Activated CD8-positive, alpha-beta T cell treated with anti-CD3 and anti-CD28 coated beads for 36 hours (primary cell): ENCODE results near the gene VAV2. TPM values are rescaled to one million over a fixed set of nuclear protein-coding genes. Genes with fewer than 3 reads are reported as not detected.
A peak's percentile ranks its signal among the peaks of the same experiment; 100 is the strongest.

Experiments used
- ATAC-seq: fragments of 200-7000 bp; cut with Tn5 transposase; one replicate; pipeline ENCODE4 v1.10.0; 2021; ENCODE audit warnings: mild to moderate bottlenecking, moderate library complexity
- CTCF ChIA-PET: fragments of 350-600 bp; sonication (Branson Sonifier 250); formaldehyde crosslinking; loops from one replicate; lab custom pipeline; 2021; ENCODE audit warnings: antibody characterized with exemption; lab: Charles Lee
- POLR2A ChIA-PET: fragments of 350-600 bp; sonication (Branson Sonifier 250); formaldehyde crosslinking; loops from one replicate; lab custom pipeline; 2021; ENCODE audit warnings: antibody characterized with exemption; lab: Charles Lee
- DNase-seq: peaks from one replicate; pipeline ENCODE4 v3.0.0-alpha.2; 2020
- H3K27ac Mint-ChIP-seq: one replicate; pipeline ENCODE4 v1.8.0; 2021; ENCODE audit warnings: mild to moderate bottlenecking, mixed read lengths
- H3K27me3 Mint-ChIP-seq: one replicate; pipeline ENCODE4 v1.8.0; 2021; ENCODE audit warnings: mixed read lengths
- H3K36me3 Mint-ChIP-seq: one replicate; pipeline ENCODE4 v1.8.0; 2021; ENCODE audit warnings: low read depth, mixed read lengths
- H3K4me1 Mint-ChIP-seq: one replicate; pipeline ENCODE4 v1.8.0; 2021; ENCODE audit warnings: low read depth, mixed read lengths
- H3K4me3 Mint-ChIP-seq: one replicate; pipeline ENCODE4 v1.8.0; 2021; ENCODE audit warnings: mild to moderate bottlenecking, moderate library complexity, mixed read lengths
- H3K9me3 Mint-ChIP-seq: one replicate; pipeline ENCODE4 v1.8.0; 2021; ENCODE audit warnings: mixed read lengths
- intact Hi-C: fragments of 100-400 bp; cut with micrococcal nuclease; formaldehyde crosslinking; loops from one replicate; pipeline ENCODE4 v1.10.0; 2022
- total RNA-seq, 2 experiments: library from RNA; stranded (reverse); gene quantifications; one replicate each; pipeline ENCODE4 v1.2.3, GENCODE V29; 2021
- TF ChIP-seq, protein P1 (sequence below): fragments of 200-600 bp; IDR thresholded peaks from one replicate; pipeline ENCODE4 v1.8.0; 2022; ENCODE audit warnings: antibody characterized with exemption, mild to moderate bottlenecking

The VAV2 gene
- total RNA-seq, 2 experiments from 2014 or later, result 5.1 to 5.4 TPM

DNA sequence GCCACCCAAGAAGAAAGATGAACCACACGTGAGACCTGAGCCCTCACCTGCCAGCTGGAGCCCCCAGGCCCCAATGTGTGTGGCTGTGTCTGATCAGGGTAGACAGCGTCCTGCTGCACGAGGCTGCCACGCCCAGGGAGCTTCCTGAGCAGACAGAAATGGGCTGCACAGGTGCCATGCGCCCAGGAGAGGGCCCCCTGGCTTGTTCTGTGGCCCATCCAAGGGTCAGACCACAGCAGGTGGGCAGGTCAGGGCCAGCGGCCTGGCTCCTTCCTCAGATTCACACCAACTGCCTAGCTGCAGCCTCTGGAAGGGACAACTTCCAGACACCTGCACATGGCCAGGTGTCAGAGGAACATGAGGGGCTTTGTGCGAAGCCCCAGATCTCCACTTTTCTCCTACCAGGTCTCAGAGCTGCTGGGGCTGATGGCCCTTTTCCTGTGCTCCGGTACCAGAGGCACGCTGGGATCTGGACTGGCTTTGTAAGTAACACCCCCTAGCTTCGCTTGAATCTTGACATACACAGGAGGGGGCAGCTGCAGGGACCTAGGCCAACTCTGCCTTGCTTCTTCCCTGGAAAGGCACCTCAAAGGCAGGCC, 264.7 kb downstream of the VAV2 start:
- CTCF ChIA-PET, result interaction anchor here (0.9 to 3.5 kb wide), 13 partner anchors 11 to 267 kb away, joined by 3 to 18 read pairs (median 5); partner anchors contain the start of gene SARDH

DNA sequence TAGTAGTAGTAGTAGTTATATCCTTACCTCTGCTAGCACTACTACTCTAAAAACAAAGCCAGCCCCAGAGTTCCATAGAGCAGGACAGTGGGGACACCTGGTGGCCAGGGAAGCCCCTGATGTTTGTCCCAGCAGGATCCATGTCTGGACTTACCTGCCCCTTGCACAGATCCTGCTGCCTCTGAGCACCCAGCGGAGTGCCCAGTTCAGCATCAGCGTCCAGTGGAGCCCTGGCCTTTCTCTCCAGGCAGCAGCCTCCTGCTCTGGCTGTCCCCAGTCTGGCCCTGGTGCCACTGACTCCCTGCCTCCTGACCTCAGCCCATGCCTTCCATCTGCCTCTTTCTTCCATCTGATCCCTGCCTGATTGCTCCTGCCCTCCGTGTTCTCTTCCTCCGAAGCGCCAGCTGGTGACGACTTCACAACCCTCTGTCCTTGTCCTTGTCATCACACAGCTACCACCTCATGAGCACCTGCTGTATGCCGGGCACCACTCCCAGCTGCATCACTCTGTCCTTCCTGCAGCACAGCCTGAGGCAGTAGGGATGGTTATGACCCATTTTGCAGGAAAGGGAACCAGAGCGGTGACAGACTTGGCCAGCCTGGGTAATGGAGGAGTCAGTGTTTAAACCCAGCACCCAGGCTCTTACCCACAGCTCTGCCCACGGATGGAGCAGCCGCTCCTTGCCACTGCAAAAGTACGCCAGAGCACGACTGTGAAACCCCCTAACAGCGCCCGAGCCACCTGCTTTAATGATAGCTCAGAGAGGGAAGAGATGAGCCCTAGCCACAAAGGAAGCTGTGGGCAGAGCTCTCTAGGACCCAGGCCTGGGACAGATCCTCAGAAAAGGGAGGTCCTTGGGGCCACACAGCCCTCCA, 265.5 kb downstream of the VAV2 start:
- no peaks in the 10 kb centered on the region for H3K9me3 Mint-ChIP-seq
- CTCF ChIA-PET, result interaction anchor here (0.9 to 3.5 kb wide), 14 partner anchors 11 to 268 kb away, joined by 3 to 18 read pairs (median 4); partner anchors contain the start of genes FAM163B and SARDH
- TF ChIP-seq, protein P1, sequence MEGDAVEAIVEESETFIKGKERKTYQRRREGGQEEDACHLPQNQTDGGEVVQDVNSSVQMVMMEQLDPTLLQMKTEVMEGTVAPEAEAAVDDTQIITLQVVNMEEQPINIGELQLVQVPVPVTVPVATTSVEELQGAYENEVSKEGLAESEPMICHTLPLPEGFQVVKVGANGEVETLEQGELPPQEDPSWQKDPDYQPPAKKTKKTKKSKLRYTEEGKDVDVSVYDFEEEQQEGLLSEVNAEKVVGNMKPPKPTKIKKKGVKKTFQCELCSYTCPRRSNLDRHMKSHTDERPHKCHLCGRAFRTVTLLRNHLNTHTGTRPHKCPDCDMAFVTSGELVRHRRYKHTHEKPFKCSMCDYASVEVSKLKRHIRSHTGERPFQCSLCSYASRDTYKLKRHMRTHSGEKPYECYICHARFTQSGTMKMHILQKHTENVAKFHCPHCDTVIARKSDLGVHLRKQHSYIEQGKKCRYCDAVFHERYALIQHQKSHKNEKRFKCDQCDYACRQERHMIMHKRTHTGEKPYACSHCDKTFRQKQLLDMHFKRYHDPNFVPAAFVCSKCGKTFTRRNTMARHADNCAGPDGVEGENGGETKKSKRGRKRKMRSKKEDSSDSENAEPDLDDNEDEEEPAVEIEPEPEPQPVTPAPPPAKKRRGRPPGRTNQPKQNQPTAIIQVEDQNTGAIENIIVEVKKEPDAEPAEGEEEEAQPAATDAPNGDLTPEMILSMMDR, result peak; percentile 68
- DNase-seq, result peak; percentile 80
- intact Hi-C loops, result loop anchor here (10.0 kb wide), 3 partner anchors 72 to 192 kb away; partner anchors contain the start of genes ADAMTSL2 and FAM163B
- H3K27ac Mint-ChIP-seq, result no peak overlapping the region
- no peaks in the 10 kb centered on the region for H3K36me3 Mint-ChIP-seq
- no peaks in the 10 kb centered on the region for H3K27me3 Mint-ChIP-seq
- no peak overlapping the region for H3K4me3 Mint-ChIP-seq
- H3K4me1 Mint-ChIP-seq, result peaks cover 8% of the 10 kb centered on the region
- peak; percentile 75 for ATAC-seq
- POLR2A ChIA-PET, result interaction anchor here (0.7 kb wide), 1 partner anchor 31 kb away, joined by 3 read pairs; no protein-coding TSS in a partner anchor

More for the DNA sequence above, 264.7 kb downstream of the VAV2 start:
- H3K9me3 Mint-ChIP-seq, result no peaks in the 10 kb centered on the region
- ATAC-seq (peak; percentile 35), DNase-seq (no peak)
- POLR2A ChIA-PET, result interaction anchor here (0.7 kb wide), 1 partner anchor 32 kb away, joined by 3 read pairs; no protein-coding TSS in a partner anchor
- intact Hi-C loops, result loop anchor here (10.0 kb wide), 3 partner anchors 73 to 193 kb away; partner anchors contain the start of genes ADAMTSL2 and FAM163B
- TF ChIP-seq, protein P1, result no peak
- no peaks in the 10 kb centered on the region for H3K27me3 Mint-ChIP-seq
- no peak overlapping the region for H3K27ac Mint-ChIP-seq
- H3K4me1 Mint-ChIP-seq, result peaks cover 8% of the 10 kb centered on the region
- no peaks in the 10 kb centered on the region for H3K36me3 Mint-ChIP-seq
- H3K4me3 Mint-ChIP-seq, result no peak overlapping the region

DNA sequence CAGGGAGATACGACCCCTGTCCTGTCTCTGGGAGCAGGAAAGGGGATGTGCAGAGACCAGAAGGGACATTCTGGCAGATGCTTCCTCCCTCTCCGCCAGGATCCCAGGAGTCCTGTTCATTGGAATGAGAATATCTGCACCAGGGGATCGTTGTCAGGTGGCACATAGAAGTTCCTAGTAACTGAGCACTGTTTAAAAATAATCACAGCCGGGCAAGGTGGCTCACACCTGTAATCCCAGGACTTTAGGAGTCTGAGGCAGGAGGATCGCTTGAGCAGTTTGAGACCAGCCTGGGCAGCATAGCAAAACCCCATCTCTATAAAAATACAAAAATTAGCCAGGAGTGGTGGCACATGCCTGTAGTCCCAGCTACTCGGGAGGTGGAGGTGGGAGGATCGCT, 266.2 kb downstream of the VAV2 start:
- H3K9me3 Mint-ChIP-seq, result no peaks in the 10 kb centered on the region

GRCh38 chr9:133718563-133719315, 273.4 kb downstream of the VAV2 start:
- no peaks in the 10 kb centered on the region for H3K9me3 Mint-ChIP-seq
- ATAC-seq, result no peak
- H3K4me3 Mint-ChIP-seq, result no peak overlapping the region
- peaks cover 2% of the 10 kb centered on the region for H3K4me1 Mint-ChIP-seq
- no peak for DNase-seq
- H3K27me3 Mint-ChIP-seq, result no peaks in the 10 kb centered on the region
- intact Hi-C loops, result no loop called here
- no peaks in the 10 kb centered on the region for H3K36me3 Mint-ChIP-seq
- TF ChIP-seq, protein P1, result no peak
- no peak overlapping the region for H3K27ac Mint-ChIP-seq
- CTCF ChIA-PET, result no interaction called here
- POLR2A ChIA-PET, result no interaction called here

More for the DNA sequence above, 266.2 kb downstream of the VAV2 start:
- DNase-seq (no peak), ATAC-seq (no peak)
- no peaks in the 10 kb centered on the region for H3K27me3 Mint-ChIP-seq
- ChIA-PET POLR2A (no interaction called here), CTCF (interaction anchor here (0.6 to 3.5 kb wide), 7 partner anchors 12 to 395 kb away, joined by 3 to 18 read pairs (median 8); partner anchors contain the start of genes FAM163B and SARDH)
- H3K4me3 Mint-ChIP-seq, result no peak overlapping the region
- intact Hi-C loops, result loop anchor here (10.0 kb wide), 3 partner anchors 71 to 191 kb away; partner anchors contain the start of genes ADAMTSL2 and FAM163B
- no peaks in the 10 kb centered on the region for H3K36me3 Mint-ChIP-seq
- peaks cover 8% of the 10 kb centered on the region for H3K4me1 Mint-ChIP-seq
- H3K27ac Mint-ChIP-seq, result no peak overlapping the region
- TF ChIP-seq, protein P1, result no peak
